ENCODE data around the gene ABLIM3. TPM values are rescaled to one million over a fixed set of nuclear protein-coding genes. Genes with fewer than 3 reads are reported as not detected.

The ABLIM3 gene
- total RNA-seq, 1 experiment from 2014 or later = not detected

DNA sequence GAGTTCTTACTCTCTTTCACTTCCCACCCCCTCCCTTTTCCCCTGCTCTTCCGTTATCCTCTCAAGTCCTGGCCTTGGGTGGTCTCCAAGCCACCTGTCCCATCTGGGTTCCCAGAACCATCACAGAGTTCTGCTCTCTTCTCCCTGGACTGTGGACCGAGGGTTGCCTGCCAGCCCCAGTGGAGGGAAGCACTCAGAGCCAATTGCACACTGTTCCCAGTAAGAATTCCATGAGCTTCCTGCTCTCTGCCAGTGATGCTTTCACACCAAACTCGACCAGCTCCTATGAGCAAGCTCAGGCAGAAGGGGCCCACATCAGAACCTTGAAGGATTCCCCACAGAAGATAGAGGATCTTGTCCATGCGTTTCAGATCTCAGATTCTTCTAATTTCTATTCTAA, 110.3 kb downstream of the ABLIM3 start:
- no peaks in the 10 kb centered on the region for H3K36me3 Mint-ChIP-seq (ENCODE audit: insufficient read depth, unreplicated experiment)
- H3K4me1 ChIP-seq = no peaks in the 10 kb centered on the region
- TF ChIP-seq, protein P1, sequence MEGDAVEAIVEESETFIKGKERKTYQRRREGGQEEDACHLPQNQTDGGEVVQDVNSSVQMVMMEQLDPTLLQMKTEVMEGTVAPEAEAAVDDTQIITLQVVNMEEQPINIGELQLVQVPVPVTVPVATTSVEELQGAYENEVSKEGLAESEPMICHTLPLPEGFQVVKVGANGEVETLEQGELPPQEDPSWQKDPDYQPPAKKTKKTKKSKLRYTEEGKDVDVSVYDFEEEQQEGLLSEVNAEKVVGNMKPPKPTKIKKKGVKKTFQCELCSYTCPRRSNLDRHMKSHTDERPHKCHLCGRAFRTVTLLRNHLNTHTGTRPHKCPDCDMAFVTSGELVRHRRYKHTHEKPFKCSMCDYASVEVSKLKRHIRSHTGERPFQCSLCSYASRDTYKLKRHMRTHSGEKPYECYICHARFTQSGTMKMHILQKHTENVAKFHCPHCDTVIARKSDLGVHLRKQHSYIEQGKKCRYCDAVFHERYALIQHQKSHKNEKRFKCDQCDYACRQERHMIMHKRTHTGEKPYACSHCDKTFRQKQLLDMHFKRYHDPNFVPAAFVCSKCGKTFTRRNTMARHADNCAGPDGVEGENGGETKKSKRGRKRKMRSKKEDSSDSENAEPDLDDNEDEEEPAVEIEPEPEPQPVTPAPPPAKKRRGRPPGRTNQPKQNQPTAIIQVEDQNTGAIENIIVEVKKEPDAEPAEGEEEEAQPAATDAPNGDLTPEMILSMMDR (IDR thresholded peaks at IDR 0.05; ENCODE audit: insufficient read depth in 1 of 2, low read depth in 1 of 2, low read length in 1 of 2, severe bottlenecking in 1 of 2, unreplicated experiment in 1 of 2) = no peak
- H3K9me3 ChIP-seq = no peaks in the 10 kb centered on the region
- H3K9me3 Mint-ChIP-seq (ENCODE audit: unreplicated experiment) = no peaks in the 10 kb centered on the region
- DNase-seq = no peak
- POLR2A ChIA-PET = no interaction called here
- no peak overlapping the region for H3K4me3 ChIP-seq (ENCODE audit: low read depth, low read length)
- H3K27ac Mint-ChIP-seq (ENCODE audit: unreplicated experiment) = no peak overlapping the region
- no peaks in the 10 kb centered on the region for H3K4me1 Mint-ChIP-seq (ENCODE audit: low read depth, unreplicated experiment)
- H3K4me3 Mint-ChIP-seq (ENCODE audit: unreplicated experiment) = no peak overlapping the region
- BruUV-seq (replicated peaks) = no TSS peak
- H3K36me3 ChIP-seq (ENCODE audit: control insufficient read depth, insufficient read depth, low read length) = no peaks in the 10 kb centered on the region
- CTCF ChIA-PET = no interaction called here
- intact Hi-C loops (cut with micrococcal nuclease; ENCODE audit: unreplicated experiment) = no loop called here
- no peaks in the 10 kb centered on the region for H3K27me3 ChIP-seq (replicated peaks; ENCODE audit: control insufficient read depth, insufficient read depth, low read length)
- peaks cover 16% of the 10 kb centered on the region for H3K27me3 Mint-ChIP-seq (ENCODE audit: insufficient read depth, unreplicated experiment)

DNA sequence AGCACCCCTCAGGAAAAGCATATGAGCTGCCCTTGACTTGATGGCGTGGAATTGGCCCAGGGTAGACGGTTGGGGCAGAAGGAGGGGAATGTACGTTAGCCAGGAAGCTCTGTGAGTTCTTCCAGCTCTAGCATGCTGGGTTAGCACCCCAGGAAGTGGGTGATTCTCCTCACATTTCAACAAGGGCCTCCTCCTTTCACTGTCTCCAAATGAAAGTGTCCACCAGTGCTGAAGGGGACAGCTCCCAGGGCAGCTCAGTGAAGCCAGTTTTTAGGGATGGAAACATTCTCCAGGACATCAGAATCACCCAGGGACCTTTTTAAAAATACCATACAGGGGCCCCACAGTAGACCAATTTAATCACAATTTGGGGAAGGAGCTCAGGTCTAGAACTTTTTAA, 113.2 kb downstream of the ABLIM3 start:
- H3K4me1 Mint-ChIP-seq (ENCODE audit: low read depth, unreplicated experiment) = no peaks in the 10 kb centered on the region
- H3K27me3 Mint-ChIP-seq (ENCODE audit: insufficient read depth, unreplicated experiment) = peaks cover 14% of the 10 kb centered on the region
- ChIA-PET CTCF (no interaction called here), POLR2A (no interaction called here)
- H3K9me3 Mint-ChIP-seq (ENCODE audit: unreplicated experiment) = no peaks in the 10 kb centered on the region
- BruUV-seq (replicated peaks) = no TSS peak
- H3K4me3 Mint-ChIP-seq (ENCODE audit: unreplicated experiment) = no peak overlapping the region
- H3K9me3 ChIP-seq = no peaks in the 10 kb centered on the region
- intact Hi-C loops (cut with micrococcal nuclease; ENCODE audit: unreplicated experiment) = no loop called here
- no peaks in the 10 kb centered on the region for H3K27me3 ChIP-seq (replicated peaks; ENCODE audit: control insufficient read depth, insufficient read depth, low read length)
- H3K36me3 ChIP-seq (ENCODE audit: control insufficient read depth, insufficient read depth, low read length) = no peaks in the 10 kb centered on the region
- no peak overlapping the region for H3K4me3 ChIP-seq (ENCODE audit: low read depth, low read length)
- H3K4me1 ChIP-seq = no peaks in the 10 kb centered on the region
- H3K36me3 Mint-ChIP-seq (ENCODE audit: insufficient read depth, unreplicated experiment) = no peaks in the 10 kb centered on the region
- TF ChIP-seq, protein P1 (IDR thresholded peaks at IDR 0.05; ENCODE audit: insufficient read depth in 1 of 2, low read depth in 1 of 2, low read length in 1 of 2, severe bottlenecking in 1 of 2, unreplicated experiment in 1 of 2) = no peak
- H3K27ac Mint-ChIP-seq (ENCODE audit: unreplicated experiment) = no peak overlapping the region
- DNase-seq = peak in 1 of 2 experiments; percentile 36

DNA sequence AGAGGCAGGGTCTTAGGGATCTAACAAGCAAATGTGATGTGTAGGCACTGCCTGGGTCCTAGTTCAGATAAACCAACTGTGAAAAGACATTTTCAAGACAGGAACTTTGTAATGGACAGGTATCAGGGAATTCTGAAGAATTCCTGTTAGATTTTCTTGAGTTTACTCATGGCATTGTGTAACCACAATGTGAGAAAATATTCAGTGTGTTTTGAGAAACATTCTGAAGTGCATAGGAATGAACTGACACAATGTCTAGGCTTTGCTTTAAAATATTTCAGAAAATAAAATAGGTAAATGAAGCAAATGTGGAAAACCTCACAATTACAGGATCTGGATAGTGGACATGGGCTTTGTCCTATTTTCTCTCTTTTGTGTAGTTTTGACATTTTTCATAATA, 115.2 kb downstream of the ABLIM3 start:
- H3K9me3 Mint-ChIP-seq (ENCODE audit: unreplicated experiment) = no peaks in the 10 kb centered on the region

More for the DNA sequence above, 115.2 kb downstream of the ABLIM3 start:
- Mint-ChIP-seq H3K27me3 (ENCODE audit: insufficient read depth, unreplicated experiment) (peaks cover 18% of the 10 kb centered on the region), H3K27ac (ENCODE audit: unreplicated experiment) (no peak overlapping the region), H3K36me3 (ENCODE audit: insufficient read depth, unreplicated experiment) (no peaks in the 10 kb centered on the region), H3K4me1 (ENCODE audit: low read depth, unreplicated experiment) (no peaks in the 10 kb centered on the region), H3K4me3 (ENCODE audit: unreplicated experiment) (no peak overlapping the region)
- BruUV-seq (replicated peaks) = no TSS peak
- H3K9me3 ChIP-seq = no peaks in the 10 kb centered on the region
- intact Hi-C loops (cut with micrococcal nuclease; ENCODE audit: unreplicated experiment) = no loop called here
- no peaks in the 10 kb centered on the region for H3K36me3 ChIP-seq (ENCODE audit: control insufficient read depth, insufficient read depth, low read length)
- ChIA-PET CTCF (no interaction called here), POLR2A (no interaction called here)
- DNase-seq = no peak
- no peaks in the 10 kb centered on the region for H3K4me1 ChIP-seq
- peaks cover 2% of the 10 kb centered on the region; the same call in 1 of the 2 replicates for H3K27me3 ChIP-seq (replicated peaks; ENCODE audit: control insufficient read depth, insufficient read depth, low read length)
- no peak overlapping the region for H3K4me3 ChIP-seq (ENCODE audit: low read depth, low read length)
- TF ChIP-seq, protein P1 (IDR thresholded peaks at IDR 0.05; ENCODE audit: insufficient read depth in 1 of 2, low read depth in 1 of 2, low read length in 1 of 2, severe bottlenecking in 1 of 2, unreplicated experiment in 1 of 2) = no peak

All from Caco-2 (cell line).